WERI-Rb-1 (cell line): ENCODE data around the gene ZSCAN5B.

Source experiments
- DNase-seq: peaks from one replicate; pipeline ENCODE4 v3.0.0-alpha.2; 2020
- H3K27ac ChIP-seq: fragments of 250-450 bp; sonication (Bioruptor Pico); 2 replicates; pipeline ENCODE4 v1.5.1; 2020; ENCODE audit warnings: mild to moderate bottlenecking, moderate library complexity
- H3K27me3 ChIP-seq: fragments of 250-450 bp; sonication (Bioruptor Pico); 2 replicates; pipeline ENCODE4 v1.5.1; 2021; ENCODE audit warnings: mild to moderate bottlenecking, low read depth, moderate library complexity; ENCODE audit not compliant: insufficient read depth, severe bottlenecking
- H3K36me3 ChIP-seq: fragments of 250-450 bp; sonication (Bioruptor Pico); 2 replicates; pipeline ENCODE4 v1.5.1; 2020; ENCODE audit warnings: mild to moderate bottlenecking, moderate library complexity
- H3K4me3 ChIP-seq: 2 replicates; pipeline ENCODE4 v1.5.1; 2011; ENCODE audit warnings: low read depth, mild to moderate bottlenecking, control low read depth, low read length
- H3K9me3 ChIP-seq: fragments of 250-450 bp; sonication (Bioruptor Pico); 2 replicates; pipeline ENCODE4 v1.5.1; 2021; ENCODE audit warnings: mild to moderate bottlenecking, moderate library complexity; ENCODE audit not compliant: severe bottlenecking
- TF ChIP-seq, protein P1 (sequence below): IDR thresholded peaks from 2 replicates; pipeline ENCODE4 v1.5.1; 2011; ENCODE audit warnings: low read depth, mild to moderate bottlenecking, control low read depth, inconsistent platforms, low read length

Gene ZSCAN5B

DNA sequence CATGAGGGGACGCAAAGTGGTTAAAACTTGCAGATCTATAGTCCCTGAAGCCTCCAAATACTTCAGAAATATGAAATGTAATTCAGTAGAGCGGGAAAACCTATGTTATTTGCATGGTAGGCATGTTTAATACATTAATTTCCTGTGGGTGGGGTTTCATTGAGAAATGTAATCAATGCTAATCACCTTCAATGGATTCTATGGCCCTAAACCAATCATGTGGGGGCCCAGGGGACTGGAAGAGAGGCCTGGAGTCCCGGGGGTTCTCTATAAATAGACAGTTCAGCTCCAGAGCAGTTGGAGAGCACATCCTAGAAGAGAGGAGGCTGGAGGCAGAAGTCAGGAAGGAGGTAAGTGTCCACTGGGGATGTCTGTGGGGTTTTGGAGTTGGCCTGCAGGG, 4.4 kb upstream of the ZSCAN5B start, which contains the start of gene ZSCAN5C:
TSS of gene ZSCAN5C (plus strand) at position 301 of the 400 bp plus-strand sequence. CDS start 3,641 bp downstream, outside the sequence.
- no peaks in the 10 kb centered on the region for H3K9me3 ChIP-seq
- no peaks in the 10 kb centered on the region for H3K27me3 ChIP-seq
- DNase-seq = no peak
- H3K4me3 ChIP-seq = no peak within 1 kb of the TSS
- TF ChIP-seq, protein P1, sequence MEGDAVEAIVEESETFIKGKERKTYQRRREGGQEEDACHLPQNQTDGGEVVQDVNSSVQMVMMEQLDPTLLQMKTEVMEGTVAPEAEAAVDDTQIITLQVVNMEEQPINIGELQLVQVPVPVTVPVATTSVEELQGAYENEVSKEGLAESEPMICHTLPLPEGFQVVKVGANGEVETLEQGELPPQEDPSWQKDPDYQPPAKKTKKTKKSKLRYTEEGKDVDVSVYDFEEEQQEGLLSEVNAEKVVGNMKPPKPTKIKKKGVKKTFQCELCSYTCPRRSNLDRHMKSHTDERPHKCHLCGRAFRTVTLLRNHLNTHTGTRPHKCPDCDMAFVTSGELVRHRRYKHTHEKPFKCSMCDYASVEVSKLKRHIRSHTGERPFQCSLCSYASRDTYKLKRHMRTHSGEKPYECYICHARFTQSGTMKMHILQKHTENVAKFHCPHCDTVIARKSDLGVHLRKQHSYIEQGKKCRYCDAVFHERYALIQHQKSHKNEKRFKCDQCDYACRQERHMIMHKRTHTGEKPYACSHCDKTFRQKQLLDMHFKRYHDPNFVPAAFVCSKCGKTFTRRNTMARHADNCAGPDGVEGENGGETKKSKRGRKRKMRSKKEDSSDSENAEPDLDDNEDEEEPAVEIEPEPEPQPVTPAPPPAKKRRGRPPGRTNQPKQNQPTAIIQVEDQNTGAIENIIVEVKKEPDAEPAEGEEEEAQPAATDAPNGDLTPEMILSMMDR = no peak
- H3K36me3 ChIP-seq = no peaks in the 10 kb centered on the region
- H3K27ac ChIP-seq = no peak within 1 kb of the TSS

DNA sequence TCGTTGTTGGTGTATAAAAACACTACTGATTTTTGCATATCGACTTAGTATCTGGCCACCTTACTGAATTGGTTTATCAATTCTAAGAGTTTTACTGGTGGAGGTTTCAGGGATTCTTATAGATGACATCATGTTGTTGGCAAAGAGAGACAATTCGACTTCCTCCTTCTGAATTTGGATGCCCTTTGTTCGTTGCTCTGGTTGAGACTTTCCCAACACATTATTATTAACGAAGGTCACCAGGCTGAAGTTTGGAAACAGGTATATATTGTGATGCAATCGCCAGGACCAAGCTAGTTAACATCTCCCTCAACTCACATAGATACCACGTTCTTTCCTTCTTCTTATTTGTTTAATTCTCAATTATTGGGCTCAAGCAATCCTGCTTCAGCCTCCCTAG, 2.1 kb upstream of the ZSCAN5B start:
- H3K4me3 ChIP-seq = no peak overlapping the region
- H3K9me3 ChIP-seq = no peaks in the 10 kb centered on the region
- TF ChIP-seq, protein P1 = no peak
- H3K36me3 ChIP-seq = no peaks in the 10 kb centered on the region
- DNase-seq = no peak
- H3K27ac ChIP-seq = no peak overlapping the region
- H3K27me3 ChIP-seq = no peaks in the 10 kb centered on the region

DNA sequence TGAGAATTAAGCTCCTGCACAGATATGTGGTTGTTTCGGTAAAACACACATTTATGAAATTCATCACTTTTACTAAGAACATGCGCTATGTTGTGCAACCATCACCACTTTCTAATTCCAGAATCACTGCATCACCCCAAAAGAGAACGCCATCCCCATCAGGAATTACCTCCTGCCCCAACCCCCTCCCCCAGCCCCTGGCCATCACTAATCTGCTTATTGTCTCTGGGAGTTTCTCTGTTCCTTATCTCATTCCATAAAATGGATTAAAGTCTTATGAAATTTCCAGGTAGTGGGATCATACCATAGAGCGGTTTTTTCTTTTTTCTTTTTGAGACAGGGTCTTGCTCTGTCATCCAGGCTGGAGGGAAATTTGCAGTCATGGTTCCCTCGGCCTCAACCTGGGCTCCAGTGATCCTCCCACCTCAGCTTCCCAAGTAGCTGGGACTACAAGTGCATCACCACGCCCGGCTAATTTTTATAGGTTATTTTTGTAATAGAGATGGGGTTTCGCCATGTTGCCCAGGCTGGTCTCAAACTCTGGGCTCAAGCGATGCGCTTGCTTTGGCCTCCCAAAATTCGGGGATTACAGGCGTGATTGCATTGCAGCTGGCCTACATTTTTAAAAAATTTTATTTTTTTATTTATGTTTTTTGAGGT, 3.5 kb downstream of the ZSCAN5B start:
- peak; percentile 60 for DNase-seq
- H3K36me3 ChIP-seq = no peaks in the 10 kb centered on the region
- TF ChIP-seq, protein P1 = no peak
- peak overlapping the region; percentile 29 for H3K4me3 ChIP-seq
- H3K9me3 ChIP-seq = no peaks in the 10 kb centered on the region
- H3K27ac ChIP-seq = peak overlapping the region; percentile 56
- H3K27me3 ChIP-seq = no peaks in the 10 kb centered on the region

DNA sequence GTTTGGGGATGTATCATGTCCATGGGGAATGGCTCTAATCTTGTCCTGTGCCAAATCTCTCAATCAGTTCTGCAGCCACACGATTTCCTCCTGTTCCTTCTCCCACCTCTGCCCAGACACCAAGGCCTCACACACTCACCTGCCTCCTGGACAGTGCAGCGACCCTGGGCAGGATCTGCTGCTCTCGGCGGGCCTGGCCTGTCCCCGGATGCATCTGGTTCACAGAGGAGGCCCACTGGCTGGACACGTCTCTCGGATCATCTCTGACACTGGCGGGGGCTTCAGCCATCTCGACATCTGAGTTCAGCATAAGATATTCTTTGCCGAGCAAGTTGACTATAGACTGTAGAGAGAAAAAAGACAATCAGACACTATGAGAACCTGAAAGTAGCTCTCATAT, 5.9 kb downstream of the ZSCAN5B start:
- no peak for DNase-seq
- no peaks in the 10 kb centered on the region for H3K9me3 ChIP-seq
- H3K27ac ChIP-seq = no peak overlapping the region
- H3K36me3 ChIP-seq = no peaks in the 10 kb centered on the region
- no peak overlapping the region for H3K4me3 ChIP-seq
- TF ChIP-seq, protein P1 = no peak
- H3K27me3 ChIP-seq = no peaks in the 10 kb centered on the region

DNA sequence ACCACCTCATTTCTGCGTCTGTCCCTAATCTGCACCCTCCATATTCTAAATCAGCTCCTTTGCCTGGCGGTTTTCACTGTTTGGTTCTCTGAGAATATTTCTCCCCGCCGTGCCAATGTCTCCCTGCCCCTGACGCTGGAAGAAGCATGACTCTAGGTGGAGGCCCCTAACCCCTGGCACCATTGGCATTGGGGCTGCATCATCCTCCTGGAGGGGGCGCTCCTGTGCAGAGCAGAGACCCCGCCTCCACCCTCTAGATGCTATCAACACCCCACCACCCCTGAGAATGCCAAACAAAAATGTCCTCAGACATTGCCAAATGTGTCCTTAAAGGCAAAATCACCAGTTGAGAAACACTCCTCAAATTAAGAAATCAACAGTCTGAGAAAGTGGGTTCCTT, 6.5 kb downstream of the ZSCAN5B start:
- H3K36me3 ChIP-seq = no peaks in the 10 kb centered on the region
- no peak for DNase-seq
- TF ChIP-seq, protein P1 = no peak

DNA sequence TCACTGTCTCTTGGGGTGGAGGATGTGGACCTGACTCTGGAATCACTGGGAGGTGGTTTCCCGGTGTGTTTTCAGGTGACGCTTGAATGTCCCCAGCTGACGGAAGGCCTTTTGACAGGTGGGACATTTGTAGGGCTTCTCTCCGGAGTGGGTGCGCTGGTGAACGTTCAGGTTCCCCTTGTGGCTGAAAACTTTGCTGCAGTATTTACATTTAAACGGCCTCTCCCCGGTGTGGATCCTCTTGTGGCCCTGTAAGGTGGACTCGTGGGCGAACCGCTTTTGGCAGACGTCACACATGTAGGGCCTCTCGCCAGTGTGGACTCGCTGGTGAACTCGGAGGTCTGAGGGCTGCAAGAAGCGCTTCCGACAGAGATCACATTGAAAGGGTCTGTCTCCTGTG, 7.8 kb downstream of the ZSCAN5B start:
- H3K9me3 ChIP-seq = no peaks in the 10 kb centered on the region
- no peak for DNase-seq
- H3K36me3 ChIP-seq = no peaks in the 10 kb centered on the region
- TF ChIP-seq, protein P1 = 0 out of 2 replicates have a peak, but pooled peaks have one; percentile 10
- H3K27me3 ChIP-seq = no peaks in the 10 kb centered on the region
- H3K4me3 ChIP-seq = no peak overlapping the region
- no peak overlapping the region for H3K27ac ChIP-seq

More for the DNA sequence above, 6.5 kb downstream of the ZSCAN5B start:
- Histone ChIP-seq H3K27ac (no peak overlapping the region), H3K4me3 (no peak overlapping the region), H3K9me3 (no peaks in the 10 kb centered on the region), H3K27me3 (no peaks in the 10 kb centered on the region)
